ENCODE results near the gene RTEL1.
"Not testable (repeated sequence)": the region's sequence is repeated elsewhere in the genome, so short reads cannot be mapped to it uniquely, and the experiment has no call there.

Gene RTEL1

GRCh38 chr20:63652192-63652980, 5.7 kb upstream of the RTEL1 start:
- no peak for DNase-seq (ENCODE audit: low read depth)

- DNase-seq (ENCODE audit: low read depth), result no peak
Observed at GRCh38 chr20:63653041-63653973, 4.8 kb upstream of the RTEL1 start, which contains the start of gene STMN3. STMN3 (minus strand) TSS chr20:63653424; CDS start chr20:63653345, 79 bp downstream.

- no peak for DNase-seq (ENCODE audit: low read depth)
Observed at GRCh38 chr20:63653974-63654668, 4.0 kb upstream of the RTEL1 start.

- no peak for DNase-seq (ENCODE audit: low read depth)
Observed at GRCh38 chr20:63655249-63655648, 2.9 kb upstream of the RTEL1 start.

GRCh38 chr20:63656451-63656850, 1.7 kb upstream of the RTEL1 start:
- no peak for DNase-seq (ENCODE audit: low read depth)

- DNase-seq (ENCODE audit: low read depth), result no peak
Observed at GRCh38 chr20:63657260-63657936, 714 bp upstream of the RTEL1 start.

GRCh38 chr20:63658749-63659187, 656 bp downstream of the RTEL1 start:
- no peak for DNase-seq (ENCODE audit: low read depth)

GRCh38 chr20:63659370-63659769, 1.3 kb downstream of the RTEL1 start:
- DNase-seq (ENCODE audit: low read depth), result no peak

GRCh38 chr20:63660174-63660573, 2.1 kb downstream of the RTEL1 start:
- not testable (repeated sequence) for DNase-seq (ENCODE audit: low read depth)

GRCh38 chr20:63660622-63661021, 2.5 kb downstream of the RTEL1 start:
- DNase-seq (ENCODE audit: low read depth), result no peak

GRCh38 chr20:63661108-63661507, 3.0 kb downstream of the RTEL1 start:
- DNase-seq (ENCODE audit: low read depth), result no peak

GRCh38 chr20:63661959-63662812, 4.1 kb downstream of the RTEL1 start:
- no peak for DNase-seq (ENCODE audit: low read depth)

- DNase-seq (ENCODE audit: low read depth), result no peak
Observed at GRCh38 chr20:63662813-63663189, 4.7 kb downstream of the RTEL1 start.

- no peak for DNase-seq (ENCODE audit: low read depth)
Observed at GRCh38 chr20:63663332-63664066, 5.4 kb downstream of the RTEL1 start.

GRCh38 chr20:63664143-63664851, 6.2 kb downstream of the RTEL1 start:
- DNase-seq (ENCODE audit: low read depth), result no peak

- DNase-seq (ENCODE audit: low read depth), result no peak
Observed at GRCh38 chr20:63664861-63665594, 6.9 kb downstream of the RTEL1 start.

- DNase-seq (ENCODE audit: low read depth), result no peak
Observed at GRCh38 chr20:63665708-63666107, 7.6 kb downstream of the RTEL1 start.

- no peak for DNase-seq (ENCODE audit: low read depth)
Observed at GRCh38 chr20:63667858-63668257, 9.7 kb downstream of the RTEL1 start.

- DNase-seq (ENCODE audit: low read depth), result no peak
Observed at GRCh38 chr20:63668351-63668750, 10.2 kb downstream of the RTEL1 start.
